ENCODE results near the gene MICAL3. TPM values are rescaled to one million over a fixed set of nuclear protein-coding genes. Genes with fewer than 3 reads are reported as not detected.

MICAL3 gene
- total RNA-seq, 1 experiment from 2014 or later: 13.4 TPM

GRCh38 chr22:17972385-17973191 is 51.8 kb downstream of the MICAL3 start:
- DNase-seq (ENCODE audit: low spot score): peak; percentile 45

- no peak for DNase-seq (ENCODE audit: low spot score)
These were observed 52.6 kb downstream of the MICAL3 start for GRCh38 chr22:17971711-17972110.

GRCh38 chr22:17970201-17970708 is 54.1 kb downstream of the MICAL3 start:
- no peak for DNase-seq (ENCODE audit: low spot score)

- DNase-seq (ENCODE audit: low spot score): peak; percentile 64
These were observed 54.7 kb downstream of the MICAL3 start for GRCh38 chr22:17969701-17970113.

GRCh38 chr22:17968126-17968525 is 56.2 kb downstream of the MICAL3 start:
- no peak for DNase-seq (ENCODE audit: low spot score)

- DNase-seq (ENCODE audit: low spot score): no peak
These were observed 58.0 kb downstream of the MICAL3 start for GRCh38 chr22:17966403-17966717.

GRCh38 chr22:17965538-17966402 is 58.6 kb downstream of the MICAL3 start:
- DNase-seq (ENCODE audit: low spot score): no peak

- DNase-seq (ENCODE audit: low spot score): no peak
These were observed 59.7 kb downstream of the MICAL3 start for GRCh38 chr22:17964643-17965042.

GRCh38 chr22:17964156-17964555 is 60.2 kb downstream of the MICAL3 start:
- DNase-seq (ENCODE audit: low spot score): no peak

- no peak for DNase-seq (ENCODE audit: low spot score)
These were observed 61.3 kb downstream of the MICAL3 start for GRCh38 chr22:17963015-17963414.

- DNase-seq (ENCODE audit: low spot score): no peak
These were observed 62.2 kb downstream of the MICAL3 start for GRCh38 chr22:17962168-17962567.

GRCh38 chr22:17961446-17961729 is 63.0 kb downstream of the MICAL3 start:
- no peak for DNase-seq (ENCODE audit: low spot score)

- no peak for DNase-seq (ENCODE audit: low spot score)
These were observed 63.5 kb downstream of the MICAL3 start for GRCh38 chr22:17960695-17961445.

GRCh38 chr22:17960011-17960410 is 64.3 kb downstream of the MICAL3 start:
- DNase-seq (ENCODE audit: low spot score): no peak

- no peak for DNase-seq (ENCODE audit: low spot score)
These were observed 66.2 kb downstream of the MICAL3 start for GRCh38 chr22:17958166-17958565.

- DNase-seq (ENCODE audit: low spot score): no peak
These were observed 66.7 kb downstream of the MICAL3 start for GRCh38 chr22:17957693-17958092.

GRCh38 chr22:17957204-17957603 is 67.2 kb downstream of the MICAL3 start:
- no peak for DNase-seq (ENCODE audit: low spot score)

GRCh38 chr22:17956630-17957029 is 67.7 kb downstream of the MICAL3 start:
- DNase-seq (ENCODE audit: low spot score): no peak

- DNase-seq (ENCODE audit: low spot score): no peak
These were observed 68.6 kb downstream of the MICAL3 start for GRCh38 chr22:17955590-17956379.

GRCh38 chr22:17954860-17955587 is 69.3 kb downstream of the MICAL3 start:
- no peak for DNase-seq (ENCODE audit: low spot score)
